ENCODE results near the gene SEM1. TPM values are rescaled to one million over a fixed set of nuclear protein-coding genes. Genes with fewer than 3 reads are reported as not detected.

The SEM1 gene
- total and polyA plus RNA-seq, 8 donors, result 5.1 to 98.3 (median 71.4) TPM

DNA sequence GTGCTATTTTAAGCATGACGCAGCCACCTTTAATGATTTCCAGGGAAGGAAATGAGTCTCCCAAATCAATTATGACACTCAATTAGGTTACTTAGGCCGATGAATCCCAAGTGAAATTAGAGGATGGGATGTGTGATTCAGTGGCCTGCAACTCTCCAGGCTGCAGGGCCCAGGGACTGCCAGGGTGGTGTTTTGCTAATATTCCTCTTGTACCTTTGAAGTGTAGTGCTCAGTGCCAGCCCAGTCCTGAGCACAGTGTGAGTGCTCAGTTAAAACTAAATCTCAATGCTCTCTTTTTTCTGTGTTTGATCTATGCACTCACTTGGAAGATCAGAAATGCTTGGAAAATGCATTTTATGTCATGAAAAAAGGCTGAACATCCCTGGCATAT is 51.6 kb downstream of the SEM1 start:
- H3K4me1 ChIP-seq, result no peaks in the 10 kb centered on the region
- H3K27me3 ChIP-seq, result no peaks in the 10 kb centered on the region
- no peak for DNase-seq
- intact Hi-C loops (cut with DNase I; ENCODE audit: low total_unique reads), result no loop called here
- 84 to 94% (median 91%) methylated on average over 2 of the region's 2 CpGs for WGBS, 5 donors
- no peak overlapping the region for H3K27ac ChIP-seq
- TF ChIP-seq POLR2A (IDR thresholded peaks at IDR 0.05) (no peak), POLR2AphosphoS5 (IDR thresholded peaks at IDR 0.05) (no peak), EP300 (IDR thresholded peaks at IDR 0.05) (no peak)
- TF ChIP-seq, protein P1, sequence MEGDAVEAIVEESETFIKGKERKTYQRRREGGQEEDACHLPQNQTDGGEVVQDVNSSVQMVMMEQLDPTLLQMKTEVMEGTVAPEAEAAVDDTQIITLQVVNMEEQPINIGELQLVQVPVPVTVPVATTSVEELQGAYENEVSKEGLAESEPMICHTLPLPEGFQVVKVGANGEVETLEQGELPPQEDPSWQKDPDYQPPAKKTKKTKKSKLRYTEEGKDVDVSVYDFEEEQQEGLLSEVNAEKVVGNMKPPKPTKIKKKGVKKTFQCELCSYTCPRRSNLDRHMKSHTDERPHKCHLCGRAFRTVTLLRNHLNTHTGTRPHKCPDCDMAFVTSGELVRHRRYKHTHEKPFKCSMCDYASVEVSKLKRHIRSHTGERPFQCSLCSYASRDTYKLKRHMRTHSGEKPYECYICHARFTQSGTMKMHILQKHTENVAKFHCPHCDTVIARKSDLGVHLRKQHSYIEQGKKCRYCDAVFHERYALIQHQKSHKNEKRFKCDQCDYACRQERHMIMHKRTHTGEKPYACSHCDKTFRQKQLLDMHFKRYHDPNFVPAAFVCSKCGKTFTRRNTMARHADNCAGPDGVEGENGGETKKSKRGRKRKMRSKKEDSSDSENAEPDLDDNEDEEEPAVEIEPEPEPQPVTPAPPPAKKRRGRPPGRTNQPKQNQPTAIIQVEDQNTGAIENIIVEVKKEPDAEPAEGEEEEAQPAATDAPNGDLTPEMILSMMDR (IDR thresholded peaks at IDR 0.05), result no peak
- H3K9me3 ChIP-seq, result no peaks in the 10 kb centered on the region
- no peak overlapping the region for H3K4me3 ChIP-seq
- H3K36me3 ChIP-seq, result no peaks in the 10 kb centered on the region

DNA sequence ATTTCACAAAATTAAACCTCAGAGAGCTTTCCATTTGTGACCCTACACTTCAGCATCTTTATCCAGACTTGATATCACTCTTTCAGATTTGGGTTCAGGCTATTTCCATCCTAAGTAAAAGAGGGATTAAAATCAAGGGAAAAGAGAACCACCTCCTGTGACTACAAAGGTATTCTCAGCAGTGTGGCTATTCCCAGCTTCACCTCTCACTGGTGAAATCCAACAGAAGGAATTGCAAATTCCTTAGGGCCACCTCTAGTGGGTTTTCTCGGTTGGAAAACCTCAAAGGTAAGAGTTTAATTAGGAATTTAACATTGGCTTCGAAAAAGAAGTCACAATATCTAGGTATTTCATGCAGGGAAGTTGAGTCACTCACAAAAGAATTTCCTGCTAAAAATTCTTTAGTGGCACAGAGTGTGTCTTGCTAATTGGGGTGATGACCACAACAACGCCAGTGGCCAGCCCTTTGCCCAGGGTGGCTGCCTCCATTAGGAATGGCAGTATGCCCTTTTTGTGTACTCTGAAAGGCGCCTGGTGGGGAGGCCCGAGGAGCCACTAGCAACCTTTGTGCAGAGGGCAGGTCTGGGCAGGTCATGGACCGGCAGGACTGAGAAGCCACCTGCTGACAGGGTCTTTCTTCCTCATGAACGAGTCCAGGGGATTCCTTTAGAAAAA is 52.2 kb downstream of the SEM1 start:
- intact Hi-C loops (cut with DNase I; ENCODE audit: low total_unique reads), result no loop called here
- WGBS, 5 donors, result 68 to 73% (median 73%) methylated on average over 7 of the region's 7 CpGs

DNA sequence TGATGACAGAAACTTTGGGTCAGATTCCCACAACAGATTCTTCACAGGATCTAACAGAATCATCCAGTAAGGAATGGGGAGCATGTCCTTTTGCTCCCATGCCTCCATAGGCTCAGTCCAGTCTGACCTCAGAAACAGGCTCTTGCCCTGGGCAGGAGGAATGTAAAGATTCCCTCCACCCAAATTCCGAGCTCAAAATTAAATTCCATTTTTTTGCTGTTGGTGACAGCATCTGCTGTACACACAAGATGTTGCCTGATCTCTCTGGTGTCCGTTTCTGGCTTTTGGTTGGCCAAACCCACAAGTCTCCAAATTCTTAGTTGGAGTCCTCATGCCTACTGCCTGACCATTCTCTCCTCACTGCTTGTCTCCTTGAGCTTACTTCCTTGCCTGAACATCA is 53.7 kb downstream of the SEM1 start:
- intact Hi-C loops (cut with DNase I; ENCODE audit: low total_unique reads), result no loop called here
- Histone ChIP-seq H3K9me3 (peaks cover 0 to 4% (median 0%) of the 10 kb centered on the region in 4 donors), H3K4me1 (no peaks in the 10 kb centered on the region), H3K36me3 (no peaks in the 10 kb centered on the region), H3K27ac (no peak overlapping the region), H3K4me3 (no peak overlapping the region), H3K27me3 (no peaks in the 10 kb centered on the region)
- DNase-seq, result no peak
- TF ChIP-seq, protein P1 (IDR thresholded peaks at IDR 0.05), result no peak
- TF ChIP-seq POLR2A (IDR thresholded peaks at IDR 0.05), result no peak
- TF ChIP-seq POLR2AphosphoS5 (IDR thresholded peaks at IDR 0.05), result no peak
- TF ChIP-seq EP300 (IDR thresholded peaks at IDR 0.05), result no peak
- WGBS, 5 donors, result 82 to 89% (median 84%) methylated on average over 2 of the region's 2 CpGs

More for the DNA sequence above, 52.2 kb downstream of the SEM1 start:
- H3K4me3 ChIP-seq, result no peak overlapping the region
- H3K36me3 ChIP-seq, result no peaks in the 10 kb centered on the region
- H3K9me3 ChIP-seq, result no peaks in the 10 kb centered on the region
- no peak for DNase-seq
- H3K27me3 ChIP-seq, result no peaks in the 10 kb centered on the region
- H3K4me1 ChIP-seq, result no peaks in the 10 kb centered on the region
- TF ChIP-seq, protein P1 (IDR thresholded peaks at IDR 0.05), result no peak
- TF ChIP-seq POLR2AphosphoS5 (IDR thresholded peaks at IDR 0.05), result no peak
- no peak for TF ChIP-seq POLR2A (IDR thresholded peaks at IDR 0.05)
- no peak for TF ChIP-seq EP300 (IDR thresholded peaks at IDR 0.05)
- no peak overlapping the region for H3K27ac ChIP-seq

DNA sequence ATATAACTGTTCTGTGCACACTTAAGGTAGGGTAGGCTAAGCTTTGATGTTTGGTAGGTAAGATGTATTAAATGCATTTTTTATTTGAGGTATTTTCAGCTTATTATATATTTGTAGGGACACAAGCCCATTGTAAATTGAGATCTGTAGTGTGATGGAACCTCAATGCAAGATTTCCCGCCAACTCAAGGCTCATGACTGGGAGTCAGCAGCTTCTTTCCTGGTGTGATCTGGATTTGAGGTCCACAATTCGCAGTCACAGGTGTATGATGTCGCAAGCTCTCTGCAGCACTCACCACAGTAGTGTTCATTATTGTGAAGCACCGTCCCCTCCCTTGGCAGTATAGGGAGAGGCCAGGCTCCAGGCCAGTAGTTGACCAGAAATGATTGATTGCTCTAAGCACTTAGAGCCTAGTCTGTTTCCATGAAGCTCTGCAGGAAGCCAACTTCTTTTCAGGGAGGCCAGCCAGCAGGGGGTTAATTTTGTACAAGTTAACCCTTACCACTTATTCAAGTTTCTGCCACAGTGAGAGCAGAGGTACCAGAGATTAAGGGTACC is 54.9 kb downstream of the SEM1 start:
- intact Hi-C loops (cut with DNase I; ENCODE audit: low total_unique reads), result no loop called here
- no peaks in the 10 kb centered on the region for H3K27me3 ChIP-seq
- H3K4me1 ChIP-seq, result no peaks in the 10 kb centered on the region
- peaks cover 0 to 4% (median 0%) of the 10 kb centered on the region in 4 donors for H3K9me3 ChIP-seq
- 62 to 82% (median 79%) methylated on average over 4 of the region's 4 CpGs for WGBS, 5 donors
- DNase-seq, result peak in 1 of 2 donors; percentile 29
- H3K27ac ChIP-seq, result no peak overlapping the region
- no peak overlapping the region for H3K4me3 ChIP-seq
- H3K36me3 ChIP-seq, result no peaks in the 10 kb centered on the region
- TF ChIP-seq POLR2AphosphoS5 (IDR thresholded peaks at IDR 0.05) (no peak), POLR2A (IDR thresholded peaks at IDR 0.05) (no peak), EP300 (IDR thresholded peaks at IDR 0.05) (no peak)
- TF ChIP-seq, protein P1 (IDR thresholded peaks at IDR 0.05), result no peak
